ENCODE results near the gene PLEKHH1.

PLEKHH1 gene

DNA sequence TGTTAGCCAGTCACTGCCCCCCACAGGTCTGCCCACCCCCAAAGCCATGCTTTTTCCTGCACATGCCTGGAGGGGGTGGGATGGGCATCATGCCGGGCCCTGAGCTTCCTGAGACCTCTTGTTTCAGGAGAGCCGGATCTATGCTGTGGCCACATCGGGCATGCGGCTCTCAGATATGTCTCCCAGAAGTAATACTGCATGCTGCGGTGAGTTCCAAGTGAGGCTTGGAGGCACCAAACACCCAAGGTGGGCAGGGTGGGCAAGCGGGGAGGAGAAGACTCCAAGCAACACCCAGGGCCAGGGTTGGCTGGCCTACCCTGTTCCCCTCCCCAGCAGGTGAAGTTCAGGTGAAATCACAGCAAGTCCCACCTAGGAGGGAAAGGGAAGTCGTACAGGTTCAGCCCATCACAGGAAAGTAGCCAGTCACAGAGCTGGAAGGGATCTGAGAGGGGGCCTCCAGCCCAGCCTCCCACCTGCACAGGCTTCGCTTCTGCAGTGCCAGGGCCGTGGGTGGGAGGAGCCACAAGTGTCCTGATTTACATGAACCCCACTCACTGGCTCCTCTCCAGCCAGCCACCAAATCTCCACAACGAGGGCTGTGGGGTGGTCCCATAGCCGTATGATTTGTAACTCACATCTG lies 36.0 kb downstream of the PLEKHH1 start:
- no peak for FAIRE-seq

DNA sequence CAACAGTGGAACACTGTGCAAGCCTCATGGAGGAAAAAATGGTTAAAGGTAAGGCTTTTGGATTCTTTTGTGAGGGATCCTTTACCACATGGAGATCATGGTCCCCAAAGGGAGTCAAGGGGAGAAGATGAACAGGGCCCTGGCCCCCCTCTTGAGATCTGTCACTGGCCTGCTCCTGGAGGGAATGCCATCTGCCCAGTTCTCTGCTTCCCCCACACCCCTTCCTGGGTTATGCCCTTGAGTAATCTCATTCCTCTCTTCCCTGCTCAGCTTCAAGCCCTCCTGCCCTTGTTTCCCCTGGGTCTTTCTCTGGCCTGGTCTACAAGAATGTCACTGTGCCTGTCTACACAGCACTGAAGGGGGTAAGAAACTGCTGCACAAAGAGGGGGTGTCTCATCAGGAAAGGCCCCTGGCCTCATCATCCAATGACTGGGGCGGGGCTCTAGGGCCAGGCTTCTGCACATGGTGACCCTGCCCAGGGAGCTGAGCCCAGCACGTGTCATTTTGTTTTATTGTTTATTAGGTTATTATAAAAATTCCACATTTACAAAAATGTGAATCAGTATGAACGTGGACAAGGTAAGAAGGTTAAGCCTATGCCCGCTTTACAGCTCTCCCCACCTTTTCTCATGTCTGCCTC lies 36.7 kb downstream of the PLEKHH1 start:
- no peak for FAIRE-seq

DNA sequence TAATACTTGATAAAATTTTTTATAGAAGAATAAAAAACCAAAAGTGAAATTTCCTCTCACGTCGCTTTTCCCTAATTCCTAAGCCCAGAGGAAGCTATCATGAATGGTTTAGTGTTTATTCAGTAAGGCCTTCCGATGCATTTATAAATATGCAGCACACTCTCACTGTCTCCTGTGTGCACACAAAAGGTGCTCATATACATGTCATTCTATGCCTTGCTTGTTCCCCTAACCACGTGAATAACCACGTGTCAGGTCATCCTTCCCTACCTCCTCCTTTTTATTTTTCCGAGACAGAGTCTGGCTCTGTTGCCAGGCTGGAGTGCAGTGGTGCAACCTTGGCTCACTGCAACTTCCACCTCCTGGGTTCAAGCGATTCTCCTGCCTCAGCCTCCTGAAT lies 37.4 kb downstream of the PLEKHH1 start:
- no peak for FAIRE-seq

DNA sequence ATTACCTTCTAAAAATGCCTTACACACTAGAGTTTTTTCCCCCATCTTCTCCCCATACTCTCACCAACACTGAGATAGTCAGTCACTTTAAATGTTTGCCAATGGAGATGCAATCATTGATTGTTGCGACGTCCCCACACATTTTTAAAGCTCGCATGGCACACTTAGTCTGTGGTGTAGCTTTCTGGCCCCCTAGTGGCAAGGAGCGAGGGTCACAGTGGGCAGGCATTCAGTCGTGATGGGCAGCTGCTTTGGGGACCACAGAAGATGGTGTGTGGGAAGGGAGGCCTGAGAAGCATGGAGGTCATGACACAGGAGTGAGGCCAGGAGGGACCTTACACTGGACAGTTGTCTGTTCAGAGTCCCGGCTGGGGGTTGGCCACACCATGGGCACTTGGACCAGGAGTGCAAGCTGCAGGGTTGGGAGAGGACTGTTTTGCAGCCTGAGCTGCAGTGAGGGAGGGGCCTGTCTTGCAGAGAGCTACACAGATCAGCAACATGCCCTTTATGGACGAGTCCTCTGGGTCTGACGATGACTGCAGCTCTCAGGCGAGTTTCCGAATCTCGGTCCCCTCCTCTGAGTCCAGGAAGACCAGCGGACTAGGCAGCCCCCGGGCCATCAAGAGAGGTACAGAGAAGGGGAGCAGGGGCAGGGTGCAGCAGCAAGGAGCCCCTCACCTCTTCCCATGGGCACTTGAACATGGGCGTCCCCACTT lies 38.3 kb downstream of the PLEKHH1 start:
- peak; percentile 47 for FAIRE-seq

DNA sequence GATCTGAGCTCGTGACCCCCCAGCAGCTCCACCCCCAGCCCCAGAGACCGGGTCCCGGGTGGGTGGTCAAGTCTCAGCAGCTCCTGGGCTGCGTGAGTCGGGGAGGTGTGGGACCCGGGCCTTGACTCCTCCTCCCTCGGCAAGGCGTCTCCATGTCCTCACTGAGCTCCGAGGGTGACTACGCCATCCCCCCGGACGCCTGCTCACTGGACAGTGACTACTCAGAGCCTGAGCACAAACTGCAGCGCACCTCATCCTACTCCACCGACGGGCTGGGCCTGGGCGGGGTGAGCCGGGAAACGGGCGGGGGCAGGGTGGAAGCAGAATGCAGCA lies 38.9 kb downstream of the PLEKHH1 start:
- FAIRE-seq: no peak

DNA sequence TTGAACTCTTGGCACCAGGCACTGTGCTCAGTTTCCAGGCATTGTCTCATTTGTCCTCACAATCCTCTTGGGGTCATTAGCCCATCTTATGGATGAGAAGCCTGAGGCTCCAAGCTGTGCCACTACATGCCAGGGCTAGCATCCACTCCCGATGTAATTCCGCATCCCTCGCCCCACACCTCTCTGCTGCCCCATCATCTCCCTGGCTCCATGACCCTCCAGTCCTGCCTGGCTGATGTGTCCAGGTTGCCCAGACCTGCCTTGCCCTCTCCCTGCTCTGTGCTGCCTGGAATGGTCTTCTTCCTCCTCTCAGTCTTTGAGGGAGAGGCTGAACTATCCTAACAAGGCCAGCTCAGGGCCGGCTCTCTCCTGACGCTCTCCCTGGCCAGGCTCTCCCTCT lies 39.5 kb downstream of the PLEKHH1 start:
- FAIRE-seq: no peak

DNA sequence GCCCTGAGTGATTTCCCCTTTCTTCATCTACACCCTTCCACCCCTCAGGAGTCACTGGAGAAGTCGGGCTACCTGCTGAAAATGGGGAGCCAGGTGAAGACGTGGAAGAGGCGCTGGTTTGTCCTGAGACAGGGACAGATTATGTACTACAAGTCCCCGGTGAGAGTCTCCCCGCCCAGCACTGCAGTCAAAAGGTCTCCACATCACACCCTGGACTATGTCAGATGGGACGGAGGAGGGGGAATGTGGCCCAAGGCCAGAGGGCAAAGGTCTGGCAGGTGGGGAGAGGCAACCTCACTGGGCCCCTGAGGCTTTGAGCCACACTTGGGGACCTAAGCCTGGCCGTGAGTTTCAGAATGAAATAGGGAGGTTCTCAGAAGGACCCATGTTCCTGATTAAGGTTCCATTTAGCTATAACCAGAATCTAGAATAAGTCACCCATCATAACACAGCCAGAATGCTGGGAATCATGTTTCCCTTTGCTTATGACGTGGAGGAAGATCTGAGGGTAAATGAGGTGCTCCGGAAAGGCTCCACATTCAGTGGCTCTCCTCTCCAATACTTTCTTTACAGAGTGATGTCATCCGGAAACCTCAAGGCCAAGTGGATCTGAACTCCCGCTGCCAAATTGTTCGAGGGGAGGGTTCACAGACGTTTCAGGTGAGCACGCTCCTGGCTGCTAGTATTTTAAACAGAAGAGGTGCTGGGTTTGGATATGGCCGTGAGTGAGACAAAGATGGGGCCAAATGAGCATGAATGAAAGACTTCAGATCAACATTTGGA lies 40.3 kb downstream of the PLEKHH1 start:
- no peak for FAIRE-seq

DNA sequence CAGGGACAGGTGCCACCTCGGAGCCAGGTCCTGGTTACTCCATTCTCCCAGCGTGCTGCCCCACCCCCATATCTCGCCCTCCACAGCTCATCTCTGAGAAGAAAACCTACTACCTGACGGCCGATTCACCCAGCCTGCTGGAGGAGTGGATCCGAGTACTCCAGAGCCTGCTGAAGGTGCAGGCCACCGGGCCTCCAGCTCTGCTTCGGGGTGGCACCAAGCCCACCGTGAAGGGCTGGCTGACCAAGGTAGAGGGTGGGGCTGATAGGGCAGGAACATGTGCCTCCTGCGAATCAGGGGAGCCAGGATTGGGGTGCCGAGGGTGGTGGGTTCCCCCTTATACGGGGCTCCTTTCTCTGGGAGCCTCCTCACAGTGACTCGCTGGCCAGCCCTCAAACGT lies 41.1 kb downstream of the PLEKHH1 start:
- no peak for FAIRE-seq

DNA sequence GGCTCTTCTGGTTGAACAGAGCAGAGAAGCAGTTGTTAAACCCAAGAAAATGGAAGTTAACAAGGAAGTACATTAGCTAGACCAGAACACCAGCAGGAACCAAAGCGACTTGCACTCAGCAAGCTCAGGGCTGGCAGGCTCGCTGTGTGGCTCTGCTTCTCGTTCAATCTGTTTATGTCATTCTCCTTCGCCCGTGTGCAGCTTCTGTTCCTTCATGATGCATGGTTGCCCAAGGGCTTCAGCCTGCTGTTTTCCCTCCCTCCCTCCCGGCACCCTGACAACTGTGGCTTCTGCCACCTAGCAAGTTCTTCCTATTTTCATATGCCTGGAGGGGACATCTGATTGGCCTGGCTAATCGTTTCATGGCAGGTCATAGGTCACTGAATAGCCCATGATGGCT lies 41.7 kb downstream of the PLEKHH1 start:
- no peak for FAIRE-seq

DNA sequence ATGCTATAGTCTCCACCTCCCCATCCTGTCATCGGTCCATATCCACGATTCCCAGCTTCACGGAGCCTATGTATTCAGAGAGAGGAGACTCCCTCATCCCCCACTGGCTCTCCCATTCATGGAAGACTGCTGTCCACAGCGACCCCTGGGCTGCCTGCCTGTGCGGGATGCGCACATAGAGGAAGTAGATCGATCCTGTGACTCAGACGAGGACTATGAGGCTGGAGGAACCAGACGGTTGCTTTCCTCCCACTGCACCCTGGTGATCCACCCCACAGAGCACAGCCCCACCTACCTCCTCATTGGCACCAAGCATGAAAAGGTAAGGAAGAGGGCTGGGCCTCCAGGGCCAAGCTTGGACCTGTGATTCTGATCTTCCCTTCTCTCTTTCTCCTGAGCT lies 42.6 kb downstream of the PLEKHH1 start:
- no peak for FAIRE-seq

DNA sequence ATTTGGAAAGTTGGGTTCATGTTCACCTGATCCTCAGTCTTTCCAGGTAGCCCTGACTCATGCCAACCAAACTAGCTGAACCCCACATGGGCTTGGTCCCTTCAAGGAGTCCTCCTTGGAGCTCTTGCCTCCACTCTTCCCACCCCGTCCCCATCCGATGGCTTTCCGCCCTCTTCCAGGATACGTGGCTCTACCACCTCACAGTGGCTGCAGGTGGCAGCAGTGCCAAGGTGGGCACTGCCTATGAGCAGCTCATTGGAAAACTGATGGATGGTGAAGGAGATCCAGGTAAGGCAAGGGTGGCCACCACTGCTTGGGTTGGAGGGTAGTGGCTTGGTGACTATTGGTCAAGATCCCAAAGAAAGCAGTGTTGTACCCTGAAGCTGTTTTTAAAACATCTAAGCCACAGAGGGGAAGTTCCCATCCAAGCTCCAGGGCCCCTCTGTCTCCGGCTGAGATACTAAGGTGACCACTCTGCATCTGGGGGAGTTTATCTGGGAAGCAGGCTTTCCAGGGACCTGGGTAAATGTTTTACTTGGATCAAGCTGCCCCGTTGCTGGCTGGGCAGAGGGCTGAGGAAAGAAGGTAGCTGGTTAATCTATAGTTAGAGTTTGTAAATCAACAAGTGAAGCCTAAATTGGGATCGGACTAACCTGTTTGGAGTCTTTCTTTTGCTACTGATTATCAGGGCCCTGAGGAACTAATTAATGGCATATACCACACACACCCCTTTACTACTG lies 43.3 kb downstream of the PLEKHH1 start:
- no peak for FAIRE-seq

DNA sequence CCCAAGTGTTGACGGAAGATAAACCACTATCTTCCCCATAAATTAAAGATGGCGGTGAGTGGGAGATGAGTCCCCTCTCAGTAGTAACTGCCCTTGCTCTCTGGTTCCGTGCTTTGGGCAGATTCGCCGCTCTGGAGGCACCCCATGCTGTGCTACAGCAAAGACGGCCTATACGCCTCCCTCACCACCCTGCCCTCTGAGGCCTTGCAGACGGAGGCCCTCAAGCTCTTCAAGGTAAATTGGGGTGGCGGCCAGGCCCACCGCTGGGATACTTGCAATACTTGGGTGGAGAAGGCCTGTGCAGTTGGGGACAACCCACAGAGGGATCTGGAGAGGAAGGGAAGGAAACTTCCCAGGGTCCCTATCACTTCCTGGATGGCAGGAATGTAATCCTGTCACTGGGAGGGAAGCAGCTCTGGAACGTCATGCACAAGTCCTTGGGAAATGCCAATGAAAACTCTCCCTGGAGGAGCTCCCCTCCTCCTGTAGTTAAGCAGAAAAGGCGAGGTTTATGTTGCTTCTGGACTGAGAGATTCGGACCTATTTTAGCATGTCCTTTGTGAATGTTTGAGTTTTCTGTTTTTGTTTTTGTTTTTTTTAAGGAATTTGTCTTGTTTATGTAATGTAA lies 44.2 kb downstream of the PLEKHH1 start:
- FAIRE-seq: no peak

DNA sequence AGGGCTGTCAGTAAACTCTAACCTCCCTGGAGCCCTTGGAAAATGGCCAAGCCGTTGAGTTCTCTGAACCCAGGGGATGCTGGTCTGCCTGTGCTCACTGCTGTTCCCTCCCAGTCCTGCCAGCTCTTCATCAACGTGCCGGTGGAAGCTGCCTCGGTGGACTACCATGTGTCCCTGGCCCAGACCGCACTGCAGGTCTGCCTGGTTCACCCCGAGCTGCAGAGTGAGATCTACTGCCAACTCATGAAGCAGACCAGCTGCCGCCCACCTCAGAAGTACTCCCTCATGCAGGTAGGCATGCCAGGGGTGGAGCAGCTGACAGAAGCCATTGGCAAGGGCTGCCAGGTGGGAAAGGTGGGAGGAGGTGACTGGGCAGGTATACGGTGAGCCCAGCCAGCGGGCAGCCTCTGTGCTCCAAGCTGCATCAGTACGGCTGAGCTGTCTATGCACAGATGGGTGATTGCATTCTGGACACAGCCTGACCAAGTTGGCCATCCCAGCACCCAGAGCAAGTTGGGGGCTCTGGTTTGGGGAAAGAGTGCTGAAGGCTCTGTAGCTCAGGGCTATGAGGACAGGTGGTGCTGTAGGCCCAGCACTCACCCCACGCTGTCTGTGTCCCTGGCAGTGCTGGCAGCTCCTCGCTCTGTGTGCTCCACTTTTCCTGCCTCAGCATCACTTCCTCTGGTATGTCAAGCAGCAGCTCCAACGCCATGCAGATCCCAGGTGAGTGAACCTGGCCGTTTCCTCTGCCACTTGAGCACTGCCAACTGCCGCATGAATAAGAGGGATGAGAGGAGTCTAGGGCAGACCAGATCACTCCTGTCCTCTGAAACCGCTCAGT lies 45.0 kb downstream of the PLEKHH1 start:
- no peak for FAIRE-seq

DNA sequence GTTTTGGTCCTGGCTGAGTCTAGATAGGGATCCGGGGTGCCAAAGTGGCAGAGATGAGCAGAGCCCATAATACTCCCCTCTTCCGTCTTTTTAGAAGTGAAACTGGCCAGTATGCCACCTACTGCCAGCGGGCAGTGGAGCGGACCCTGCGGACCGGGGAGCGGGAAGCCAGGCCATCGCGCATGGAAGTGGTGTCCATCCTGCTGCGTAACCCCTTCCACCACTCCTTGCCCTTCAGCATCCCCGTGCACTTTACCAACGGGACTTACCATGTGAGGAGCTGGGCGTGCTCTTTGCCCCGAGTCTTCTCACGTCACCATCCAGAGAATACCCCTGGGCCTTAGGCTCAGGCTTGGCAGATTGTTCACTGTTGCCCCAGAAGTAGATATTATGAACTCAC lies 46.0 kb downstream of the PLEKHH1 start:
- FAIRE-seq: no peak

DNA sequence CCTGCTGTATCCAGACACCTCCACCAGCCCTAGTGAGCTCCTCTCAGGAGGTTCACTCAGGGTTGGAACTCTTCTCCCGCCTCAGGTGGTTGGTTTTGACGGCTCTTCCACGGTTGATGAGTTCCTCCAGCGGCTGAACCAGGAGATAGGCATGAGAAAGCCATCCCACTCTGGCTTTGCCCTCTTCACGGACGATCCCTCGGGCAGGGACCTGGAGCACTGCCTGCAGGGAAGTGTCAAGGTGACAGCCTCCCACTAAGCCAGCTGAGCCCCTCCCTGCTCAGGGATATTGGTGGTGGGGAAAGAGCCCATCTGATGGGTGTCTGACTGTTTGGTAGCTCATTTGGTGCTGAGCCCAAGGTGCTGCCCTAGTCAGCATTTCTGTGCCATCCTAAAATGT lies 46.5 kb downstream of the PLEKHH1 start:
- FAIRE-seq: no peak

DNA sequence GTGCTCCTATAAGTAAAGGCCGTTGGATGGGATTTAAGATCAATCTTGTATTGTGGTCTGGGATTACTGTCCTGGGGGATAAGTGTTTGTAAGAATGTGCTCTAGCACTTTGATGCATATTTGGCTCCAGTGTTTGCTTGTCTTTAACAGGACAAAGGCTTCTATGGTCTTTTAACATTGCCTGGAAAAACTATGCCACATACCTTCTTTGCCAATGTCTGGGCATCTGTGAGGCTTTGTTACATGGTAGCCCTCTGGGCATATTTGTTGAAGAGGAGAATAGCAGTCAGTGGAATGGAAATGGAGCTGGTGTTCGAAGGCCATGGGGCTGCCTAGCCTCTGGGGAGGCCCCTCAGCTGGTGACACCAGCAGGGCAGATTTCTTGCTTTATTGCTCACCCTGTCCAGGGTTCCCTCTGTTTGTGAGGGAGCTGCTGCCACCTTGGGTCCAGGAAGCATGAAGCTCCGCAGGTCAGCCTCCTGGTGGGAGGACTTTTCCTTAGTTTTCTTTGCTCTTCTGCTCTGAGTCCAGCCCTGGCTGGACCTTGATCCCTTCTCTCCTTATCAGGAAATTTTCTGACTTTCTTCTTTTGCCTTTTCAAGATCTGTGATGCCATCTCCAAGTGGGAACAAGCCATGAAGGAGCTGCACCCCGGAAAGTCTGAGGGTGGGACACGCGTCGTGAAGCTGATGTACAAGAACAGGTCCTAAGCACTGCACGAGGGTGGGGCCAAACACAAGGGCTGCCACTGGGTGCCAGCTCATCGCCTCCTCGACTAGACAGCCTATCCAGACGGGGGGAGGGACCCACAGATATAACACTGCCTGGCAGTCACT lies 47.5 kb downstream of the PLEKHH1 start:
- no peak for FAIRE-seq

DNA sequence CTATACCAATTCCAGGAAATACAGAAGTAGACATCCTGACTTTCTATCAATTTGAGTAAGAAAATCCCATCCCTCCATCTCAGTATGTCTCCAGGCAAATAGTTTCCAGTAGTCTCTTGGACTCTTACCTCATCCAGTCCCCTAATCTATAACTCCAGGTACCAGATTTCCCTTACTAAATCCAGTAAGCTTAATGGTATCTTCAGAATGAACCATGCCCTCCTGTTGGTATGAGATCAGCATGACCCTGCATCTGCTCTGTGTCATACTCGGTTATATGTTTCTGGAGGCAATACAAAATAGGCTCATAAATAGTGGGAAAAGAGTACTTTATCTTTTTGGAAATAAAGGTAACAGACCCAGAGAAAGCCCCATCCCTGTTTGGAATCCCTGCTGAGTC lies 48.6 kb downstream of the PLEKHH1 start:
- no peak for FAIRE-seq

DNA sequence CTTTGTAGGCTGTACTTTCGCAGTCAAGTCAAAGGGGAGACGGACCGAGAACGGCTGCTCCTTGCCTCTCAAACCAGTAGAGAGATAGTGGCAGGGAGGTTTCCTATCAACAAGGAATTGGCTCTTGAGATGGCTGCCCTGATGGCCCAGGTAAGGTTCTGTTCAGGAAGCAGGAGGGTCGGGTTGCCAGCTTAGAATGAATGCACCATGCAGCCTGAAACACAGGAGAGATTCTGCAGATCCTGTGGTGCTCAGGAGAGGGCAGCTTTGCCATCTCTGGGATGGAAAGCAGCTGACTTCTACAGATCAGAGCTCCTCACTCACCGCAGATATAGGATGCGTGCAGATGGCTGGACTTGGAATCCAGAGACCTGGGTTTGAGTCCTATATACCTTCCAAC lies 49.0 kb downstream of the PLEKHH1 start:
- no peak for FAIRE-seq

DNA sequence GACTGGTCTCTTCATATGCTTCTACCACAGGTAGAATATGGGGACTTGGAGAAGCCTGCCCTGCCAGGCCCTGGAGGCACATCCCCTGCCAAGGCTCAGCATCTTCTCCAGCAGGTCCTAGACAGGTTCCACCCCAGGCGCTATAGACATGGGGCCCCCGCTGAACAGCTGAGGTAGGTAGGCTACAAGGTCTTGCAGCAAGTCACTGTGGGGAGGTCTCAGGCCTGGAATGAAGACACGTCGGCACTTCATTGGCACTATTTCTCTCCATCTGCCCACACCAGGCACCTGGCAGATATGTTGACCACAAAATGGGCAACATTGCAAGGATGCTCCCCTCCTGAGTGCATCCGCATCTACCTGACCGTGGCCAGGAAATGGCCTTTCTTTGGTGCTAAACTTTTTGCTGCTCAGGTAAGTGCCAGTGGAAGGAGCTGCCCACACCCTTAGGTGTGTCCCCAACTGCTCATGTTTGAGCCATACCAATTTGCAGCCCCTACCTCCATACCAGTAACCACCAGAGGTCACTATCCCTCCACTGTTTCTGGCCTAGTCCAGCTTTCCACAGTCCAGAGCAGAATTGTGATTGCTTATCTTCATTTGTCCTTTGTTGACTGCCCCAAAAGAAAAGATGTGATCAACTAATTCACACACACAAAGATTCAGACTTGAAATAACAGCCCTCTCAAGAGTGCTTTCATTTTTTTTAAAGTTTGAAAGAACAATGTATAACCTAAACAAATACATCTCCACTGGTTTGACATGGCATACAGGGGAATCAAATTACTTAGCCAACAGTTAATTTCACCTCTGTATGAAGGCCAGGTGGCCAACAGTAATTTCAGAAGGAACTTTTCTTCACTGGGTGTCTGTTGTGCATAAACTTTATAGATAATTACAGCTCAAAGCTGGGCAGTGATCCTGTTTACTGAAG lies 50.9 kb downstream of the PLEKHH1 start:
- FAIRE-seq: peak; percentile 27
